HG02885 (cell line): ENCODE data around the gene JOSD2.
"Not testable (repeated sequence)": the region's sequence is repeated elsewhere in the genome, so short reads cannot be mapped to it uniquely, and the experiment has no call there.

Experiments used
- ATAC-seq: cut with Tn5 transposase; IDR thresholded peaks from one replicate; pipeline ENCODE4 v1.9.1; 2021; ENCODE audit warnings: mild to moderate bottlenecking; ENCODE audit not compliant: unreplicated experiment, poor library complexity

JOSD2 gene

DNA sequence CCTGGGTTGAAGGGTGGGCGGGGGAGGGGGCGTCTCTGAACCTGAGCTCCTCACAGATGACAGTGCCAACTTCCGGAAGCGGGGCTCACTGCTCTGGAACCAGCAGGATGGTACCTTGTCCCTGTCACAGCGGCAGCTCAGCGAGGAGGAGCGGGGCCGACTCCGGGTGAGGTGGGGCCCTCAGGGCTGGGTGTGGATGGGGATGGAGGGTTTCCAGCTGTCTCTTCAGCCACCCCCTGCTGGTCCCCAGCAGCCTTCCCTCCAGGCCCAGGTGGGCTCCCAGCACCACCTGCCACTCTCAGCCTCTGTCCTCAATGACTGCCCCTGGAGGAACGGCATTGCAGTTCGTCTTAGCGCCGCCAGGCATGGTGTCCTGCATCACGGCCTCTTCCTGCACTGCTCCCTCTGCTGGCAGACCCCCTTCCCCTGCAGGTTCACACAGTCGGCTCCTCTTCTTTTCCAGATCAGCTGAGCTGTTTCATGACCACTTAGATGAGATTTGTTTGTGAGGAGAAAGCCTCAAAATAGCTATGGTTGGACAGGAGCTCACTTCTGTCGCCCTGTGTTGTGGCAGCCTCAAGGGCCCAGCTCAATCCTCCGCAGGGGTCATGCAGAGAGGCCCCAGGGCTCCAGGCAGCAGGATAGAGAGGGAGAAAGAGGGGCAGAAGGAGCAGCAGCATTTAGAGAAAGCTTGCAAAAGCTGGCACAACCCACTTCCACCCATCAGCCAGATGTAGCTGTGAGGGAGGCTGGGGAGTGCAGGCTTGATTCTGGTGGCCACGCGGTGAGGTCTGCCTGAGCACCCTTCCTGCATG, 31.9 kb downstream of the JOSD2 start:
- ATAC-seq: no peak

DNA sequence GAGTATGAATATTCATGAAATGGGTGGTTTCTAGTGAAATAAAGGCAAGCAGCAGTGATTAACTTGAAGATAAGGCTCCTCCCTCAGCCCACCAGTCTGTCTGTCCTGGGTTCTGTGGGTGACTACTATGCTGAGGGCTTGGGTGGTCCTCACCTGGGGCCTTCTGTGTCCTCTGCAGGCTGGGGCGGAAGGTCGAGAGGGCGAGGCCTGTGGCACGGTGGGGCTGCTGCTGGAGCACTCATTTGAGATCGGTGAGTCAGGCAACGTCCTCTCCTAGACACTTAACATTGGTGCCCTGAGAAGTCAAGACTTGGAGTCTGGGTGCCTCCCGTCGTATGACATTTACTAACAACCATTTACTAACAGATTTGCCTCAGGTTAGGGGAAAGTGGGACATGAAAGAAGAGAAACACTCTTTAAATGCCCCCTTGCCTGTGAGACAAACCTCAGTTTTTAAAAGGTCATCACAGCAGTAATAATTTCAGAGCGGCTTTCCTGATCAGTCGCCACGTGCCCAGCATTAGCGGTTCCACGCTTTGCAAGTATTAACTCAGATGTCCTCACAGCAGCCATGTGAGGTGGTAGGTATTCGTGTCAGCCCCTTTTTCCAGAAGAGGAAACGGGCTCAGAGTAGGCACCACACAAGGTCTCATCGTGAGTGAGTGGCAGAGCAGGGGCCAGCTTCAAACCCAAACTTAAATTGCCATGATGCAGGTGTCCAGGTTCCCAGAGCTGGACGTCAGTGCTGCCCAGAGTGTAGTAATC, 33.1 kb downstream of the JOSD2 start:
- no peak for ATAC-seq

DNA sequence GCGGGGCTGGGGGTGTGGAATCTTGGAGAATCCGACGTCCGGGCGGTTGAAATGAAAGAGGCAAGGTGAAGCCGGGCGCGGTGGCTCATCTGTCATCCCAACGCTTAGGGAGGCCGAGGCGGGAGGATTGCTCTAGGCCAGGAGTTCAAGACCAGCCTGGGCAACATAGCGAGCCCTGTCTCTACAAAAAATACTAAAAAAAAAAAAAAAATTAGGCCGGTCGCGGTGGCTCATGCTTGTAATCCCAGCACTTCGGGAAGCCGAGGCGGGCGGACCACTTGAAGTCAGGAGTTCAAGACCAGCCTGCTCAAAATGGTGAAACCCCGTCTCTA, 34.1 kb downstream of the JOSD2 start:
- no peak for ATAC-seq

DNA sequence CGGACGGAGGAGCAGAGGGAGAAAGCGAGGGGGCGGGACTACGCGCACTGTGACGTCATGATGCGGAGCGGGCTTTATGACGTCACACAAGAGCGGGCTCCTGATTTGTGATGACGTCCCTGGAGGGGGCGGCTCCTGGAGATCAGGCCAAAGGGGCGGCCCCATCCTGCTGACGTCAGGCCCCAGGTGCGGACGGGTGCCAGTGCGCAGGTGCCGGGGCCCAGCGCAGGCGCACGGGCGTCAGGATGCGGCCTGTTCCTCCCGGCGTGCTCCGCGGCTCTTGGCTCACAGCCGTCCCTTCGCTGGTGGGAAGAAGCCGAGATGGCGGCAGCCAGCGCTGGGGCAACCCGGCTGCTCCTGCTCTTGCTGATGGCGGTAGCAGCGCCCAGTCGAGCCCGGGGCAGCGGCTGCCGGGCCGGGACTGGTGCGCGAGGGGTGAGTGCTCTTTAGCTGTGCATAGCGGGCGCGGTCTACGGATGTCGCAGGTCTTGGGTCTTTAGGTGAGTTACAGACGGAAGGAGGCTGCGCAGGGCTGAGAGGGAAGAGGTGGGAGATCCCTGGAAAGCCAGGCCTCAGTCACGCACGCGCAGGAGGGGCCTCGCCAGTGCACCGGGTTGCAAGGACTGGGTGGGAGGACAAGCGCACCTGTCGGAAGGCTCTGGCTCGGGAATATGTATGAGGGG, 34.6 kb downstream of the JOSD2 start, which contains the start of the genes EMC10 and GARIN5A:
EMC10 (plus strand) TSS at position 284 of the 683 bp plus-strand sequence; CDS start at position 322, 38 bp downstream.
GARIN5A (minus strand) TSS at position 625 of the 683 bp plus-strand sequence; CDS start at position 165, 460 bp downstream.
- ATAC-seq: peak; percentile 85

- ATAC-seq: no peak
These were observed 35.2 kb downstream of the JOSD2 start for GRCh38 chr19:50475736-50476223.

GRCh38 chr19:50475101-50475568, 35.9 kb downstream of the JOSD2 start:
- no peak for ATAC-seq

GRCh38 chr19:50473336-50473735, 37.7 kb downstream of the JOSD2 start:
- ATAC-seq: not testable (repeated sequence)

DNA sequence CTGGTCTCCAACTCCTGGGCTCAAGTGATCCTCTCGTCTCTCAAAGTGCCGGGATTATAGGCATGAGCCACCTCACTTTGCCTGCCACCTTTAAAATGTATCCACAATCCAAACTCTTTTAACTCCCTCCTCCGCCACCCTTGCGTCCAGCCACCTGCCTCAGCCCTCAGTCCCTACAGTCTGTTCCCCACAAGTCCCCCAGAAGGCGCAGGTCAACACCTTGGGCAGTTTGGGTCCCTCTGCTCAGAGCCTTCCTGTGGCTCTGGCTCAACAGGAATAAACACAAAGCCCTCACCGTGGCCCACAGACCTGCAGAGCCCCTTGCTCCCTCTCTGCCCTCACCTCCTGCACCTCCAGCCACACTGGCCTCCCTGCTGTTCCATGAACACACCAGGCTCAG, 42.2 kb downstream of the JOSD2 start:
- no peak for ATAC-seq

DNA sequence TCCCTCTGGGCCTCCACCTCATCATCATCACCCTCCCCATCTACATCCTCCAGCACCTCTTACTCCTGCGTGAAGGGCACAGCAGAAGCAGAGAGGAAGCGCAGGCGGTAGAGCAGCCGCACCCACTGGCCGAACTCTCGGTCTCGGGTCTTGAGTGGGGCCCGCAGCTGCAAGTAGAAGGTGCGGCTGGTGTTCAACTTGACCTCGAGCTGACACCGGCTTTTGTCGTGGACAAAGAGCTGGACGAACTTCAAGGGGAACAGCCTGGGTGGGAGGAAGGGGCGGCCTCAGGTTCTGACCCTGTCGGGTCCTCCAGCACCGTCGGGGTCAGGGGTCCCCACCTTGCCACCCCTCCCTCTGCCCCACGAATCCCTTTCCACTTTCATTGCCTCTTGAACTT, 43.4 kb downstream of the JOSD2 start:
- ATAC-seq: no peak

- ATAC-seq: no peak
These were observed 44.3 kb downstream of the JOSD2 start for GRCh38 chr19:50466706-50467039.

- ATAC-seq: no peak
These were observed 44.8 kb downstream of the JOSD2 start for GRCh38 chr19:50465986-50466705.

DNA sequence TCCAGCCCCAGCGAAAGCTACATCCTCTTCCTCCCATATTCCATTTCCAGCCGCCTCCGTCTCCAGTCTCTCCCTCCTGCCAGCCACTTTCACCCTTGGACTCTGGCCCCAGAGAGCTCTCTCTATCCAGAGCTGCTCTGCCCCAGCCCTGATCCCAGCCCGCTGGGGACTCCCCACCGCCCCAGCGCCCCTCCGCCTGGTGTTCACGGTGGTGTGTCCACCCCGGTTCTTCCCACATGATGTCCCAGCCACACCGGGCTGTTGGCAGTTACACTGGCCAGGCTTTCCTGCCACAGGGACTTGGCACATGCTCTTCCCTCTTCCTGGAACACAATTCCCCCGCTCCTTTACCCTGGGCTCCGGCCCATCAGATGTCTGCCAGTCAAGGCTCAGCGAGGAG, 46.0 kb downstream of the JOSD2 start:
- no peak for ATAC-seq

DNA sequence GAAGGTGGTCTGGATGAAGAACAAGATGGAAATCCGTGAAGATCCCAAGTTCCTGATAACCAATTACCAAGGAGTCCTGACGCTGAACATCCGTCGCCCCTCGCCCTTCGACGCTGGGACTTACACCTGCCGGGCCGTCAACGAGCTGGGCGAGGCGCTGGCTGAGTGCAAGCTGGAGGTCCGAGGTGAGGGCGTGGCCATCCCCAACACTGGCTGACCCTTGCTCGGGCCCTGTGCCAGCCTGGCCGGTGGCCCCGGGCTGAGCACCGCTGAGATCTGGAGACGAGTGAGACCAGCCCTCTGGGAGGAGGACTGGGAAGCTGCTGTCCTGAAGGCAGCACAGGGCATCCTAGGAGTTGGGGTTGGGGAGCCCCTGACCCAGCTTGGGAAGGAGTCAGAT, 46.6 kb downstream of the JOSD2 start:
- no peak for ATAC-seq

DNA sequence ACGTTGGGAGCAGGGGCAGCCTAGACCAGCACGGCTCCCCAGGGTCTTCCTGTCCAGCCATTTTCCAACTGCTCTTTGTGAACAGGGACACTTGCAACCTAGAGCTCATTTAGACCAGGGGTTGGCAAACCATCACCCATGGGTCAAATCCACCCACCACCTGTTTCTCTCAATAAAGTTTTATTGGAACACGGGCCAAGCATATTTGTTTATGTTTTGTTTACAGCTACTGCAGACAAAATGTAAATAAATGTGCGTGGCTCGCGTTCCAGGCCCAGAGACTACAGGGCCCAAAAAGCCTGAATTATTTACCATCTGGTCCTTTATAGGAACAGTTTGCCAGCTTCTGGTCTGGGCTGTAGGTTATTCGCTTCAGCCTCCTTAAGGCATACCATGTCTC, 48.0 kb downstream of the JOSD2 start:
- ATAC-seq: no peak

DNA sequence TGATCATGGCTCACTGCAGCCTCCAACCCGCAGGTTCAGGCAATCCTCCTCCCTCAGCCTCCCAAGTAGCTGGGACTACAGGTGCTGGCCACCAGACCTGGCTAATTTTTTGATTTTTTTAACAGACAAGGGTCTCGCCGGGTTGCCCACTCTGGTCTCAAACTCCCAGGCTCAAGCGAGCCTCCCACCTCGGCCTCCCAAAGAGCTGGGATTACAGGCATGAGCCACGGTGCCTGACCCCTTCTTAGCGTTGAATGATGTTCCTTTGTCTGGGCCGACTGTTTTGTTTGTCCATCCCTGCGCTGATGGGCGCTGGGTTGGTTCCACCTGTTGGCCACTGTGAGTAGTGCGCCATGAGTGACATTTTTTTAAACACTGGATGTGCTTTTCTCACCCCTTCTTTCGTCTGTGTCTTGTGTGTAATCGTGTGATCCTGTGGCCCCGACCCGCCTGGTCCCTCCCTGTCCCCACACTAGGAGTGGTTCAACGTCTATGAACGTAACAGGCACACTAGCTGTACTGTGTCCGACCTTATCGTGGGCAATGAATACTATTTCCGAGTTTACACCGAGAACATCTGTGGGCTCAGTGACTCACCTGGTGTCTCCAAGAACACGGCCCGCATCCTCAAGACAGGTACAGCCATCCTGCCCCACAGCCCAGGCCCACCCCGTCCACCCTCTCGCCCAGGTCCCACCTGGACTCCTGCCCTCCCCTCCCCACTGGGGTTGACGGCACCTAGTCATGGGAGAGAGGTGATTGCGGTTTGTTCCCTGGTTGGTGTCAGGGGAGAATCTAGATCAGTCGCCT, 49.7 kb downstream of the JOSD2 start:
- no peak for ATAC-seq

DNA sequence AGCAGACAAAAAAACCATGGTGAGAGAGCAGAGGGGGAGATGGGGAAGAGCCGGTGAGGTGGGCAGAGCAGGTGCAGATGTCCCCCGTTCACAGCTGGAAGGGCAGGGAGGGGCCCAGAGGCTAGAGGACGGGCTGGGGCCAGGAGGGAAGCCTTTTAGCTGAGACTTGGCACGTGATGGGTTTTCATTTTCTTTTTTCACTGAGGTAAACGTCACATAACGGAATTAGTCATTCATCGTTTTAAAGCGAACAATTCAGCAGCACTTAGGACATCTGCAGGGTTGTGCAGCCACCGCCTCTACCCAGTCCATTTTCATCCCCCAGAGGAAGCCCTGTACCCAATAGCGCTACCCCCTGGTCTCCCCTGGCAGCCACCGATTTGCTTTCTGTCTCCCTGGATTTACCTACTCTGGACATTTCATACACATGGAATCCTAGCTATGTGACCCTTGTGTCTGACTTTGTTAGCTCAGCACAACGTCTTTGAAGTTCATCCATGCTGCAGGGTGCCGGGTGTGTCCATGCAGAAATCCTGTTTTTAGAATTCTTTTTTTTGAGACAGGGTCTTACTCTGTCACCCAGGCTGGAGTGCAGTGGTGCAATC, 50.7 kb downstream of the JOSD2 start:
- ATAC-seq: peak; percentile 53

GRCh38 chr19:50459638-50460037, 51.4 kb downstream of the JOSD2 start:
- ATAC-seq: no peak

- no peak for ATAC-seq
These were observed 51.9 kb downstream of the JOSD2 start for GRCh38 chr19:50459067-50459456.
